T-helper 17 cell (primary cell): Measurements from ENCODE around the gene UIMC1. TPM values are rescaled to one million over a fixed set of nuclear protein-coding genes. Genes with fewer than 3 reads are reported as not detected.

ENCODE experiments used
- ATAC-seq: fragments of 150-1000 bp; cut with Tn5 transposase; 2 replicates; pipeline ENCODE4 v1.10.0; 2021; ENCODE audit warnings: mild to moderate bottlenecking, moderate library complexity
- DNase-seq, 3 donors: peaks; one replicate each; pipeline versions ENCODE4 v3.0.0 to v3.0.0-alpha.2; 2020 to 2021
- H3K9me3 ChIP-seq: one replicate; pipeline ENCODE4 v1.7.0; 2013; ENCODE audit warnings: low read length, mild to moderate bottlenecking; ENCODE audit not compliant: control insufficient read depth, poor library complexity, severe bottlenecking
- H3K27ac Mint-ChIP-seq: one replicate; pipeline ENCODE4 v1.8.0; 2022; ENCODE audit warnings: mild to moderate bottlenecking, moderate library complexity, mixed read lengths
- H3K27me3 Mint-ChIP-seq: one replicate; pipeline ENCODE4 v1.8.0; 2022; ENCODE audit warnings: mixed read lengths
- H3K36me3 Mint-ChIP-seq: one replicate; pipeline ENCODE4 v1.8.0; 2022; ENCODE audit warnings: low read depth, mixed read lengths
- H3K4me1 Mint-ChIP-seq: one replicate; pipeline ENCODE4 v1.8.0; 2022; ENCODE audit warnings: mild to moderate bottlenecking, mixed read lengths
- H3K4me3 Mint-ChIP-seq: one replicate; pipeline ENCODE4 v1.8.0; 2022; ENCODE audit warnings: mild to moderate bottlenecking, moderate library complexity, mixed read lengths
- total RNA-seq, 4 donors: library from RNA in 2 of 4; stranded (reverse) in 2 of 4; gene quantifications; one replicate each; pipeline ENCODE4 v1.2.3 and lab custom pipeline; 2022 to 2026

Gene UIMC1
- total RNA-seq, 2 donors from 2014 or later, result 57.6 to 65.3 TPM

DNA sequence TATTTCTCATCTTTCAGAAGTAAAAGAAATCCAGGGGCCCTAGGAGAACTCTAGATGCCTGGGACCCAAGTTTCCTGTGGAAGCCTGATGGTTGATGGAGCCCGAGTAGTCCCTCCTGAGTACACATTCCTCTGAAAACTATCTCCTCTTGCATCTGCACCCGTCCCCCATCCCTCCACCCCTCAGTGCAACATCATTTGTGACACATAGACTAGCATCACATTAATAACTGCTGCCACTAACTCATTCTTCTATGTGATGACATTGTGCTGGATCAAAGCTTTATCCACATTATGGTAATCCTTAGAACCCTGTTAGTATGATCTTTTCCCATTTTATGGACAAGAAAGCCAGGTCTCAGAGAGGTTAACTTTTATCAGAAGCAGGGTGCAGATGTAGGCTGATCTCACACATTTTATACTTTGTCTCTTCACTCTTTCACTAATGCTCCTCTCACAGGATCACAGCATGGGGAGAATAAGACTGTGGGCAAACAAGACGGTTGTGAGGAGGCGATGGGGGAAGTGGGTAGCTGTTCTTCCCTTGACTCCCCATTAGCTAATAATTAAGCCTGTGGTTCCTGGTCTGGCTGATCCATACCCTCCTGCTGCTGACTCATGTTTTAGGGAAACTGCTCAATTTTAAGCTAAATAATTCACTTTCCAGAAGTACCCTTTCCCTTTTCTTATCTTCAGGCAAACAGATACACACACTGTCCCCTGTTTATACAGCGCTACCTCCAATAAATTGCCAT, 103.5 kb downstream of the UIMC1 start:
- H3K27ac Mint-ChIP-seq, result no peak overlapping the region
- DNase-seq (no peak), ATAC-seq (no peak)
- H3K4me1 Mint-ChIP-seq, result peaks cover 26% of the 10 kb centered on the region
- no peaks in the 10 kb centered on the region for H3K27me3 Mint-ChIP-seq
- peaks cover 8% of the 10 kb centered on the region for H3K36me3 Mint-ChIP-seq
- H3K9me3 ChIP-seq, result no peaks in the 10 kb centered on the region
- no peak overlapping the region for H3K4me3 Mint-ChIP-seq

DNA sequence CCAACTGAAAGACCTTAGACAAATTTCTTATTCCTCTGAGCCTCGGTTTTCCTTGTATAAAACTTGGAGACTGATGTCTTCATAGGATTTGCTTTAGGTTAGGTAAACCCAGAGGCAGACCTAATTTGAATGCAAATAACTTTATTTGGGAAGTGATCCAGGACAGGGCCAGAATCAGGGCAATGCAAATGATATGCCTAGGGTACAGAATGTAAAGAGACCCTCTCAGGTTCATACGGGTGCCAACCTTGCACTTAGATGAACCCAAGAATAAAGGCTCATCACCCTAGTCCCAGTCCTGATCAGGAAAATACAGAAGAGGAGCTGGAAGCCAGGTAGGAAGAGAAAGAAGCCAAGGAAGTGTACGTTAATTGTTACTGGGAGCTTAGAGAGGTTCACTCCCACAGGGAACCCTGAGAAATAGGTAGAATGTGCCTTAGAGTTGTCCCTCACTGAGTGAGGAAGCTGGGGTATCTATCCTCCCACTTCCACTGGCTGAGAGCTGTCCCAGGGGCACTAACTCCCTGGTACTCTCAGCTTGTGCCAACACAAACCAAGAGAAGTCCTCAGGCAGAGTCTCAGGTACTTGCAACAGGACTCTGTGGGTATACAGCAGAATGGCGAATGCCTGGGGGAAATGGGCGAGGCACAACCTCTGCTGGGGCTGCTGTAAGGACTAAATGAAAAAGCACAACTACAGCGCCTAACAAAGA, 104.3 kb downstream of the UIMC1 start:
- H3K27me3 Mint-ChIP-seq, result no peaks in the 10 kb centered on the region
- no peak overlapping the region for H3K27ac Mint-ChIP-seq
- H3K36me3 Mint-ChIP-seq, result peaks cover 6% of the 10 kb centered on the region
- no peaks in the 10 kb centered on the region for H3K9me3 ChIP-seq
- no peak for DNase-seq
- peaks cover 30% of the 10 kb centered on the region for H3K4me1 Mint-ChIP-seq
- no peak overlapping the region for H3K4me3 Mint-ChIP-seq
- no peak for ATAC-seq

DNA sequence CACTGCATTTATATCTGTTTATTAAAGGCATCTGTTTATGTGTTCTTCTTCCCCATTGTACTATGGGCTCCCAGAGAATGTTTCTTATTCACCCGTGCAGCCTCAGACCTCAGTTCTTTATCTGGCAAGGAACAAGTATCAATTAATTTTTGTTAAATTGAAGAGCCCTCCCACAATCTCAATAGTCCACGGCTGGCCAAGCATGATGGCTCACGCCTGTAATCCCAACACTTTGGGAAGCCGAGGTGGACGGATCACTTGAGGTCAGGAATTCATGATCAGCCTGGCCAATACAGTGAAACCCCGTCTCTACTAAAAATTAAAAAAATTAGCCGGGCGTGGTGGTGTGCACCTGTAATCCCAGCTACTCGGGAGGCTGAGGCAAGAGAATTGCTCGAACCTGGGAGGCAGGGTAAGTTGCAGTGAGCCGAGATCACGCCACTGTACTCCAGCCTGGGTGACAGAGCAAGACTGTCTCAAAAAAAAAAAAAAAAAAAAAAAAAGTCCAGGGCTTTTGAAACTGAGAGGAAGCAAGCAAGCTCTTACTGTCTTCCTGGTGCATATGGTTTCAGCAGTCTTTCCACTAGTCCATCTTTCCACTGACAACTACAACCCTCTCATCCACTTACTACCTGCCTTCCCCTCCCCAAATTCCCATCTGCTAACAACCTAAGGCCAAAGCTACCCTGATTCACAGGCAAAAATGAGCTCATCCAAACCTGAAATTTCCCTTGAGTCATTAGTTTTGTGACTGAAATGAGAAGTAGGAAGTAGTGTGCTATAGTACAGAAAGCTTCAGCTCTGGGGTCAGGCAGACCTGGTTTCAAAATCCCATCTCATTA, 105.1 kb downstream of the UIMC1 start:
- no peak overlapping the region for H3K4me3 Mint-ChIP-seq
- no peaks in the 10 kb centered on the region for H3K9me3 ChIP-seq
- no peak for DNase-seq
- H3K4me1 Mint-ChIP-seq, result peaks cover 32% of the 10 kb centered on the region
- ATAC-seq, result no peak
- no peaks in the 10 kb centered on the region for H3K27me3 Mint-ChIP-seq
- H3K36me3 Mint-ChIP-seq, result peaks cover 6% of the 10 kb centered on the region
- H3K27ac Mint-ChIP-seq, result no peak overlapping the region

DNA sequence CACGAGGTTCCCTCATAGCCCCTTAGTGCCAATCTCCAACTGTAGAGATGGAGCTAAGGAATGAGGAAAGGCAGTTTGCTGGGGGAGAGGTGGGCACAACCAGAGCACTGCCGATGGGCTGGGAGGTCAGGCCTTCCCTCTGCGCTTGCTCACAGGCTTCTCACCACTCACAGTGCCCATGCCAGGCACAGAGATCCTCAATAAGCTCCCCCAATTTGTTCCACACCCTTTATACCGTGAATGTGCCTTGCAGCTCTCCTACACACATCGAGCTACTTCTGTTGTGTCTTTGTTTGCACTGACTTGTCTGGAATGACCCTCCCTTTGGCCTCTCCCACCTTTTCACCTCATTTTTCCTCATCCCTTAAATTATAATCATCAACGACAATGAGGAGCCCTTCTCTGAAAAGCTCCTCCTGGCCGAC, 105.8 kb downstream of the UIMC1 start:
- Mint-ChIP-seq H3K27ac (no peak overlapping the region), H3K36me3 (peaks cover 6% of the 10 kb centered on the region), H3K4me1 (peaks cover 34% of the 10 kb centered on the region), H3K4me3 (no peak overlapping the region), H3K27me3 (no peaks in the 10 kb centered on the region)
- no peaks in the 10 kb centered on the region for H3K9me3 ChIP-seq
- ATAC-seq (no peak), DNase-seq (no peak)

DNA sequence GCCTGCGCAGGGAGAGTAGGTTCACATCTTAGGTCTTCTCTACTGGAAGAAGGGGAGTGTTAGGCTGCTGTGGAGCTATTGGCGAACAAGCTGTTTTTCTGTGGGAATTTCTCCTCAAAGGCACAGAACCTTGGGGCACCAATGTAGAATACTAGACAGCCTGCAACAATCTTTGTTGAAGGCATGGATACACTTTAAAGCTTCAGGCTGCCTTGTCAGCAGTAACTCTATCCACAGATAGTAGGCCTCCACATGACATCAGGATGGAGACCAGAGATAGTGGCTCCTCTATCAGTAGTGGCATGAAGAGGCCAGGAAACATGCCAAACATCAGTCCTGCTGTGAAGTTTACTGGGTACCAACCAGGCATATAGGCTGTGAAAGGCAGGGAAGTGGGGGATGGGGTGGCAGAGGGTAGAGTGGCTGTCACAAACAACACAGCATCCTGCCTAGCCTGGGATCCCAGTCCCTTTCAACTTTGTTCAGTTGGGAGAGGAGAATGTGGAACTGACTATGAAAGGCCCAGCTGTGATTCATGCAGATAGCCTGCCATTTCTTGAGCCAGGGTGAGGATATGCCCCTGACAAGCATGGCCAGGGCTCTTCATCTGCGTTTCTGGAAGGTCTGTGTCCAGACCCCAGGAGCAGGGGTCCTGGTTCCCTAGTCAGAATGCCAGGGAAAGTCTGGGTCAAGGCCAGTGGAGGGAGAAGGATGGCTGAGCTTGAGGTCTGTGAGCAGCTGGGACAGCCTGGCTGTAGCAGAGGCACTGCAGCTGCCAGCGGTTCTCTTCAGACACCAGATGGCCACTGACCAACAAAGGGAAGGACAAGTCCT, 106.4 kb downstream of the UIMC1 start:
- Mint-ChIP-seq H3K27ac (no peak overlapping the region), H3K4me1 (peaks cover 34% of the 10 kb centered on the region), H3K36me3 (peaks cover 6% of the 10 kb centered on the region), H3K4me3 (no peak overlapping the region), H3K27me3 (no peaks in the 10 kb centered on the region)
- no peaks in the 10 kb centered on the region for H3K9me3 ChIP-seq
- DNase-seq, result no peak
- no peak for ATAC-seq

DNA sequence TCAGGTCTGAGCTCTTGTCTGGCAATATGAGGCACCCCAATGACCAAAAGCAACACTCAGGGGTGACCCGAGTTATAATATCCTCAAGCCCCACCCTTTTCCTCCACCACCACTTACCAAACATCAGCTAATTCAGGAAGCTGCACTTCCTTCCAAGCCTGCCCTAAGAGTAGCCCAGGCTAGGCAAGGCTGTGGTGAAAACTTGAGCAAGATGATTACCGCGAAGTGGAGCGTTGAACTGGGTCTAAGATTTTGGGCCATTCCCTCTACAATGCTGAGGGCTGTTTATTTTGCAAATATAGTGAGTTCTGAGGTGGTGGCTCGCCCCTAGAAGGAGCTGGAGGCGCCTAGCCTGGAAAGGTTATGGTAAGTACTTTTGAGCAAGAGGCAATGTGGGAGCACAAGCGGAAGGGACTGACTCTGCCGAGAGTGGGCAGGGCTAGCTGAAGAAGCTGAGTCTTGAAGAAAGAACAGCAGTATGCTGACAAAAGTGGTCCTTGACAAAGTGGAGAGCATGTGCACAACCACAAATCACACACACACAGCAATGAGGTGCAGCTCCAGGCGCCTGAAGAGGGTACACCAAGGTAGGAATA, 107.2 kb downstream of the UIMC1 start, which contains the start of gene HK3:
Gene HK3, minus strand, starts transcription at position 51 of the 596 bp plus-strand sequence. CDS start 3,187 bp downstream, outside the sequence.
- Mint-ChIP-seq H3K36me3 (peaks cover 3% of the 10 kb centered on the region), H3K4me3 (peak within 1 kb of the TSS; percentile 64), H3K27ac (no peak within 1 kb of the TSS), H3K27me3 (no peaks in the 10 kb centered on the region), H3K4me1 (peaks cover 34% of the 10 kb centered on the region)
- H3K9me3 ChIP-seq, result no peaks in the 10 kb centered on the region
- DNase-seq (no peak), ATAC-seq (peak; percentile 35)

DNA sequence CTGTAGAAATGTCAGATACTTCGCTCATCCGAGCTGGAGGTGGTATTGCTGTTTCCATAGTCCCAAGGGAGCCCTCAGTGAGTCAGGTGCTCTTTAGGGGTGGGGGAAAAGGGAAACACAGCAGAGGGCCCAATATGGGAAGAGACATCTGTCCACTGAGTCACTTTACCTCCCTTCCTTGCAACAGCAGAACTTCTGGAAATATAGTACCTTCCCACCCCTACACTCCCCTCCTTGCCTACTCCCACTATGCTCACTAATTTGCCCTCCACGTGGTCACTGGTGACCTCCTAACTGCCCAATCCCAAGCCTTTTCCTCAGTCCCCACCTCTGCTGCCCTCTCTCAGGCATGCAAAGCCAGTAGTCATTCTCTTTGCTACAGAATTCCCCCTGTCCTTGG, 109.3 kb downstream of the UIMC1 start:
- Mint-ChIP-seq H3K27ac (peak overlapping the region; percentile 49), H3K36me3 (peaks cover 3% of the 10 kb centered on the region), H3K27me3 (peaks cover 8% of the 10 kb centered on the region), H3K4me3 (no peak overlapping the region), H3K4me1 (peaks cover 34% of the 10 kb centered on the region)
- H3K9me3 ChIP-seq, result no peaks in the 10 kb centered on the region
- ATAC-seq (no peak), DNase-seq (no peak)

DNA sequence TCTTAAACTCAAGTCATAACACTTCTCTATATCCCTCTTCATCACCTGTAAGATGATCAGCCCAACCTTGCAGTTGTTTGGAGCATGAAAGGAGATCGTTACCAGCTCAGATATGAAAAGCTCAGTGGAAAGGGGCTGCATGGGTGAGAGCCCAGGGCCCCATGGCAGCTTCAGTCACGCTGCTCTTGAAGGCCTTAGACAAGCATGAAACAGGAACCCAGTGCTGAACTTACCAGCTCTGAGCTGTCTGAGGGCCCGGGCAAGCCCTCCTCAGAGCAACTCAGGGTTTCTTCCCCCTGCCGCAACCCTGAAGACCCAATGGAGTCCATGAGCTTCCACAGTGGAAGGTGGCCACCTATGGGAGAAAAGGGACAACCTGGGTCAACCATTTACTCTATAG, 110.7 kb downstream of the UIMC1 start:
- Mint-ChIP-seq H3K4me3 (no peak overlapping the region), H3K36me3 (peaks cover 3% of the 10 kb centered on the region), H3K27ac (no peak overlapping the region), H3K27me3 (peaks cover 20% of the 10 kb centered on the region), H3K4me1 (peaks cover 31% of the 10 kb centered on the region)
- no peak for DNase-seq
- ATAC-seq, result no peak
- no peaks in the 10 kb centered on the region for H3K9me3 ChIP-seq

DNA sequence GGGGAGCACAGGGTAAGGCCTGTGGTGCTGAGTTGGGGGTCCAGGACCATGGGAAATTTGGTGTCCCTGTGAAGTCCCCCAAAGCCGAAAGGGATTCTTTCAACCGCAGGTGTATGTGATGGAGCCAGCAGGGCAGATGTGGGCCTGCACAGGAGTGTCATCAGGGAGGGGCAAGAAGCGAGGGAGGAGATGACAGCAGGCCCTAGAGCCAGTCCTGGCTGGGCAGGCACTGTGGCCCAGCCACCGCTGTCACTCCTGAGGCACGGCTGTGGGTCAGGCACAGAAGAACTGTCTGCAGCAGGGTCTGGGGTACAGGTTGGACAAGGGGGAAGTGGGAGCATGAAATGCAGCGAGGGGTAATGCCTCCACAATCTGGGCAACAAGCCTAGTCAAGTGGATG, 112.3 kb downstream of the UIMC1 start:
- no peak for DNase-seq
- Mint-ChIP-seq H3K4me3 (no peak overlapping the region), H3K36me3 (peaks cover 3% of the 10 kb centered on the region)

DNA sequence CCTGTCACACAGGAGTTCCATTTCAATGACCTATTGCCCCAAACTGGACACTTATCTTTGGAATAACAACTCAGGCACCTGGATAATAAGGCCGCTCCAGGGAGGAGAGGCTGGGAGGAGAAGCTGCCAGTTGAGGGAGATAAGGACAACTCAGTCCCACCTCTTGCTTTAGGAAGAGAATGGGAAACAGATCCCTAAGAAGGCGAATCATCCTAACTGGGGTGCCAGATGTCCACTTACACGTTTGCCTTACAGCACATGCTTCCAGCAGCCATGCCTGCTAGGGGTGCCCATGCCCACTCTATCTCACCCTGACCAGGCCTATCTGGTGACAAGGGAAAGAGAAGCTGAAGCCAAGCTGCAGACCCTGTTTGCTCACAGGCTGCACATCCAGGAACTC, 113.9 kb downstream of the UIMC1 start:
- DNase-seq, result no peak
- no peak overlapping the region for H3K4me3 Mint-ChIP-seq

More for the DNA sequence above, 112.3 kb downstream of the UIMC1 start:
- ATAC-seq, result no peak
- Mint-ChIP-seq H3K4me1 (peaks cover 20% of the 10 kb centered on the region), H3K27me3 (peaks cover 20% of the 10 kb centered on the region), H3K27ac (no peak overlapping the region)
- no peaks in the 10 kb centered on the region for H3K9me3 ChIP-seq

DNA sequence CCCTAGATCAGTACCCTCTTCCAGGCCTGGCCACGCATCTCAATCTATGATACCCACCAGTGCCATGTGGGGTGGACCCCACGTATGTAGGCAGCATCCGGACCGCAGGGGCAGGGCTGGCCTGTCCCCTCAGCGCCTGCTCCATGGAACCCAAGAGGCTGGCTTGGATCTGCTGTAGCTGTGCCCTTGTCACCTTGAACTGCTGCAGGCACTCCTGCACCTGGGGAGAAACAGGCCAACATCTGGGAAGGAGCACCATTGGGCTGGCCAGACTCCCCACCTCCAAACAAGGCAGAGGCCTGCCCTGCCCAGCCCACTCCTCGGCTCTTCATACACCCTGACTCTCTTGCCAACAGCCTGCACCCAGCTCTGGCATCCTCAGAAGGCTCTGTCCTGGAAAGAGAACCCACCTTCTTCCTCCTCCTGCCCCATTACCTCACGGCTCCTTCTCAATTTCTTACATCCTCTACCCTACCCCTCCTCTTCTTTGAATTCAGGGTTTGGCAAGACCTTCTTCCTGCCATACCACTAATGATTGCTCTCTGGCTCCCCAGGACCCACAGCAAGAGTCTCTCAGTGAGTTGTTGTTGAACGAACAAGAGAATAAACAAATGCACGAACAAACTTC, 115.1 kb downstream of the UIMC1 start:
- H3K9me3 ChIP-seq, result no peaks in the 10 kb centered on the region
- DNase-seq (no peak), ATAC-seq (no peak)
- H3K4me3 Mint-ChIP-seq, result no peak overlapping the region
- H3K27ac Mint-ChIP-seq, result no peak overlapping the region
- H3K27me3 Mint-ChIP-seq, result peaks cover 20% of the 10 kb centered on the region
- peaks cover 6% of the 10 kb centered on the region for H3K4me1 Mint-ChIP-seq
- H3K36me3 Mint-ChIP-seq, result peaks cover 3% of the 10 kb centered on the region

More for the DNA sequence above, 113.9 kb downstream of the UIMC1 start:
- Mint-ChIP-seq H3K4me1 (peaks cover 10% of the 10 kb centered on the region), H3K27me3 (peaks cover 20% of the 10 kb centered on the region), H3K36me3 (peaks cover 3% of the 10 kb centered on the region), H3K27ac (no peak overlapping the region)
- no peak for ATAC-seq
- no peaks in the 10 kb centered on the region for H3K9me3 ChIP-seq
